ENCODE measurements around the gene HDLBP.

The HDLBP gene

GRCh38 chr2:241304039-241304670, 11.3 kb downstream of the HDLBP start:
- H3K14ac ChIP-seq (ENCODE audit: low read length): no peak overlapping the region
- H3K27me3 ChIP-seq (ENCODE audit: control insufficient read depth in 3 of 3, insufficient read depth in 3 of 3, low read depth in 1 of 3, low read length in 3 of 3): no peaks in the 10 kb centered on the region
- no peak overlapping the region for H3K9ac ChIP-seq (ENCODE audit: low read depth, low read length, poor library complexity)
- H2BK12ac ChIP-seq (ENCODE audit: low read length): no peak overlapping the region
- no peak overlapping the region for H3K4me3 ChIP-seq (ENCODE audit: low read length in 2 of 2)
- DNase-seq (ENCODE audit: low spot score): no peak
- H4K8ac ChIP-seq (ENCODE audit: low read depth, low read length): no peak overlapping the region
- H3K4me2 ChIP-seq (ENCODE audit: insufficient read depth, low read length, poor library complexity, severe bottlenecking): no peak overlapping the region
- H2BK120ac ChIP-seq (ENCODE audit: low read depth, low read length): no peak overlapping the region
- H2BK15ac ChIP-seq (ENCODE audit: low read length): no peak overlapping the region
- H3K4me1 ChIP-seq (ENCODE audit: control insufficient read depth in 2 of 2, insufficient read depth in 1 of 2, low read depth in 1 of 2, low read length in 2 of 2): no peaks in the 10 kb centered on the region
- H3K79me1 ChIP-seq (ENCODE audit: low read depth, low read length): peaks cover 16% of the 10 kb centered on the region
- no peak overlapping the region for H2AK5ac ChIP-seq (ENCODE audit: low read depth, low read length)
- H3K18ac ChIP-seq (ENCODE audit: low read length): no peak overlapping the region
- no peak overlapping the region for H2BK5ac ChIP-seq (ENCODE audit: low read length)
- no peaks in the 10 kb centered on the region for H3K9me3 ChIP-seq (replicated peaks in 1 of 2; ENCODE audit: control insufficient read depth in 2 of 2, insufficient read depth in 1 of 2, low read depth in 1 of 2, low read length in 2 of 2)
- H3K23ac ChIP-seq (ENCODE audit: low read depth, low read length, poor library complexity): no peak overlapping the region
- H4K91ac ChIP-seq (ENCODE audit: low read depth, low read length, poor library complexity): no peak overlapping the region
- WGBS, 2 donors (ENCODE audit: extremely low coverage in 2 of 2, insufficient read length in 2 of 2, insufficient replicate concordance in 1 of 2): no CpG with 5 or more reads among the region's 5 CpGs
- H2AFZ ChIP-seq (ENCODE audit: low read length): no peak overlapping the region
- no peak overlapping the region for H3K4ac ChIP-seq (ENCODE audit: low read length)
- H3K27ac ChIP-seq (replicated peaks; ENCODE audit: low read length): no peak overlapping the region
- peaks cover 0 to 18% of the 10 kb centered on the region in 2 donors for H3K36me3 ChIP-seq (replicated peaks in 1 of 2; ENCODE audit: control insufficient read depth in 2 of 2, insufficient read depth in 2 of 2, low read length in 2 of 2)

- Histone ChIP-seq H3K4me3 (ENCODE audit: low read length in 2 of 2) (no peak overlapping the region), H3K9ac (ENCODE audit: low read depth, low read length, poor library complexity) (no peak overlapping the region), H4K91ac (ENCODE audit: low read depth, low read length, poor library complexity) (no peak overlapping the region), H3K4ac (ENCODE audit: low read length) (no peak overlapping the region), H3K9me3 (replicated peaks in 1 of 2; ENCODE audit: control insufficient read depth in 2 of 2, insufficient read depth in 1 of 2, low read depth in 1 of 2, low read length in 2 of 2) (no peaks in the 10 kb centered on the region), H2BK12ac (ENCODE audit: low read length) (no peak overlapping the region), H2AFZ (ENCODE audit: low read length) (no peak overlapping the region), H2BK120ac (ENCODE audit: low read depth, low read length) (no peak overlapping the region), H3K79me1 (ENCODE audit: low read depth, low read length) (peaks cover 12% of the 10 kb centered on the region), H3K27me3 (ENCODE audit: control insufficient read depth in 3 of 3, insufficient read depth in 3 of 3, low read depth in 1 of 3, low read length in 3 of 3) (no peaks in the 10 kb centered on the region), H2BK15ac (ENCODE audit: low read length) (no peak overlapping the region), H3K36me3 (replicated peaks in 1 of 2; ENCODE audit: control insufficient read depth in 2 of 2, insufficient read depth in 2 of 2, low read length in 2 of 2) (peaks cover 0 to 6% of the 10 kb centered on the region in 2 donors), H3K27ac (replicated peaks; ENCODE audit: low read length) (no peak overlapping the region), H3K18ac (ENCODE audit: low read length) (no peak overlapping the region), H2AK5ac (ENCODE audit: low read depth, low read length) (no peak overlapping the region), H3K14ac (ENCODE audit: low read length) (no peak overlapping the region), H3K23ac (ENCODE audit: low read depth, low read length, poor library complexity) (no peak overlapping the region), H3K4me1 (ENCODE audit: control insufficient read depth in 2 of 2, insufficient read depth in 1 of 2, low read depth in 1 of 2, low read length in 2 of 2) (no peaks in the 10 kb centered on the region), H4K8ac (ENCODE audit: low read depth, low read length) (no peak overlapping the region), H3K4me2 (ENCODE audit: insufficient read depth, low read length, poor library complexity, severe bottlenecking) (no peak overlapping the region), H2BK5ac (ENCODE audit: low read length) (no peak overlapping the region)
- WGBS, 2 donors (ENCODE audit: extremely low coverage in 2 of 2, insufficient read length in 2 of 2, insufficient replicate concordance in 1 of 2): no CpG with 5 or more reads among the region's 13 CpGs
- no peak for DNase-seq (ENCODE audit: low spot score)
These were observed 12.5 kb downstream of the HDLBP start for GRCh38 chr2:241302759-241303651.

GRCh38 chr2:241302083-241302482, 13.4 kb downstream of the HDLBP start:
- Histone ChIP-seq H3K9ac (ENCODE audit: low read depth, low read length, poor library complexity) (no peak overlapping the region), H2BK12ac (ENCODE audit: low read length) (no peak overlapping the region), H3K14ac (ENCODE audit: low read length) (no peak overlapping the region), H2AFZ (ENCODE audit: low read length) (no peak overlapping the region), H3K4me2 (ENCODE audit: insufficient read depth, low read length, poor library complexity, severe bottlenecking) (no peak overlapping the region), H4K91ac (ENCODE audit: low read depth, low read length, poor library complexity) (no peak overlapping the region), H2AK5ac (ENCODE audit: low read depth, low read length) (no peak overlapping the region), H3K9me3 (replicated peaks in 1 of 2; ENCODE audit: control insufficient read depth in 2 of 2, insufficient read depth in 1 of 2, low read depth in 1 of 2, low read length in 2 of 2) (peaks cover under 1 to 4% of the 10 kb centered on the region in 2 donors), H3K18ac (ENCODE audit: low read length) (no peak overlapping the region), H2BK15ac (ENCODE audit: low read length) (no peak overlapping the region), H2BK5ac (ENCODE audit: low read length) (no peak overlapping the region), H3K79me1 (ENCODE audit: low read depth, low read length) (peaks cover 12% of the 10 kb centered on the region), H3K27me3 (ENCODE audit: control insufficient read depth in 3 of 3, insufficient read depth in 3 of 3, low read depth in 1 of 3, low read length in 3 of 3) (no peaks in the 10 kb centered on the region), H3K27ac (replicated peaks; ENCODE audit: low read length) (no peak overlapping the region), H3K4ac (ENCODE audit: low read length) (no peak overlapping the region), H3K4me3 (ENCODE audit: low read length in 2 of 2) (no peak overlapping the region), H3K4me1 (ENCODE audit: control insufficient read depth in 2 of 2, insufficient read depth in 1 of 2, low read depth in 1 of 2, low read length in 2 of 2) (no peaks in the 10 kb centered on the region), H3K23ac (ENCODE audit: low read depth, low read length, poor library complexity) (no peak overlapping the region), H2BK120ac (ENCODE audit: low read depth, low read length) (no peak overlapping the region), H4K8ac (ENCODE audit: low read depth, low read length) (no peak overlapping the region), H3K36me3 (replicated peaks in 1 of 2; ENCODE audit: control insufficient read depth in 2 of 2, insufficient read depth in 2 of 2, low read length in 2 of 2) (peaks cover 0 to 9% of the 10 kb centered on the region in 2 donors)
- no CpG with 5 or more reads among the region's 3 CpGs for WGBS, 2 donors (ENCODE audit: extremely low coverage in 2 of 2, insufficient read length in 2 of 2, insufficient replicate concordance in 1 of 2)
- DNase-seq (ENCODE audit: low spot score): no peak

GRCh38 chr2:241300000-241300399, 15.5 kb downstream of the HDLBP start:
- Histone ChIP-seq H3K79me1 (ENCODE audit: low read depth, low read length) (peaks cover 11% of the 10 kb centered on the region), H2BK12ac (ENCODE audit: low read length) (no peak overlapping the region), H2AFZ (ENCODE audit: low read length) (no peak overlapping the region), H3K4me1 (ENCODE audit: control insufficient read depth in 2 of 2, insufficient read depth in 1 of 2, low read depth in 1 of 2, low read length in 2 of 2) (no peaks in the 10 kb centered on the region), H3K27ac (replicated peaks; ENCODE audit: low read length) (no peak overlapping the region), H3K4me3 (ENCODE audit: low read length in 2 of 2) (no peak overlapping the region), H2BK15ac (ENCODE audit: low read length) (no peak overlapping the region), H3K23ac (ENCODE audit: low read depth, low read length, poor library complexity) (no peak overlapping the region), H3K14ac (ENCODE audit: low read length) (peak overlapping the region; percentile 25), H3K4me2 (ENCODE audit: insufficient read depth, low read length, poor library complexity, severe bottlenecking) (no peak overlapping the region), H3K9me3 (replicated peaks in 1 of 2; ENCODE audit: control insufficient read depth in 2 of 2, insufficient read depth in 1 of 2, low read depth in 1 of 2, low read length in 2 of 2) (peaks cover 1 to 9% of the 10 kb centered on the region in 2 donors), H3K18ac (ENCODE audit: low read length) (no peak overlapping the region), H3K36me3 (replicated peaks in 1 of 2; ENCODE audit: control insufficient read depth in 2 of 2, insufficient read depth in 2 of 2, low read length in 2 of 2) (peaks cover 0 to 20% of the 10 kb centered on the region in 2 donors), H4K91ac (ENCODE audit: low read depth, low read length, poor library complexity) (no peak overlapping the region), H2BK120ac (ENCODE audit: low read depth, low read length) (no peak overlapping the region), H4K8ac (ENCODE audit: low read depth, low read length) (no peak overlapping the region), H3K4ac (ENCODE audit: low read length) (no peak overlapping the region), H2BK5ac (ENCODE audit: low read length) (no peak overlapping the region), H3K9ac (ENCODE audit: low read depth, low read length, poor library complexity) (no peak overlapping the region), H3K27me3 (ENCODE audit: control insufficient read depth in 3 of 3, insufficient read depth in 3 of 3, low read depth in 1 of 3, low read length in 3 of 3) (no peaks in the 10 kb centered on the region), H2AK5ac (ENCODE audit: low read depth, low read length) (no peak overlapping the region)
- WGBS, 2 donors (ENCODE audit: extremely low coverage in 2 of 2, insufficient read length in 2 of 2, insufficient replicate concordance in 1 of 2): no CpG with 5 or more reads among the region's 12 CpGs
- DNase-seq (ENCODE audit: low spot score): no peak
